GM19438 (cell line): ENCODE data around the gene RETREG3.
A peak's percentile ranks its signal among the peaks of the same experiment; 100 is the strongest.
"Not testable (repeated sequence)": the region's sequence is repeated elsewhere in the genome, so short reads cannot be mapped to it uniquely, and the experiment has no call there.

ENCODE experiments used
- ATAC-seq: cut with Tn5 transposase; IDR thresholded peaks from one replicate; pipeline ENCODE4 v1.9.1; 2021; ENCODE audit warnings: low read depth; ENCODE audit not compliant: unreplicated experiment

RETREG3 gene

GRCh38 chr17:42554250-42555121, 54.7 kb downstream of the RETREG3 start:
- peak; percentile 83 for ATAC-seq

DNA sequence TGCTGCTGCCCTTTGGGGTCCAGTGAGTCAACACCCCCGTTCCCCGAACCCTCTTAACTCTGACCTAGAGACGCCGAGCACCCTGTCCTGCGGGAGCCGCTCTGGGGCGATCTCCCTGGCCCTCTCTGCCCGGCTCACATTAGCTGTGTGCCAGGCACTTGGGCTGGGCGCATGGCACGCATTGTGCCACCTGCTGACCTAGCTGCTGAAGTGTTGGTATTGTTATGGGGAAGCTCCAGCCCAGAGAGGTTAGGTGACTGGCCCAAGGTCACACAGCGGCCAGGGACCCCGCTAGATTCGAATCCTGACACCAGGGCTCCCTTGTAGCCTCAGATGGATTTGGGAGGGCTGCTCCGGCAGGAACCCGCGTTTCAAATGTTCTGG, 55.3 kb downstream of the RETREG3 start:
- ATAC-seq, result no peak

DNA sequence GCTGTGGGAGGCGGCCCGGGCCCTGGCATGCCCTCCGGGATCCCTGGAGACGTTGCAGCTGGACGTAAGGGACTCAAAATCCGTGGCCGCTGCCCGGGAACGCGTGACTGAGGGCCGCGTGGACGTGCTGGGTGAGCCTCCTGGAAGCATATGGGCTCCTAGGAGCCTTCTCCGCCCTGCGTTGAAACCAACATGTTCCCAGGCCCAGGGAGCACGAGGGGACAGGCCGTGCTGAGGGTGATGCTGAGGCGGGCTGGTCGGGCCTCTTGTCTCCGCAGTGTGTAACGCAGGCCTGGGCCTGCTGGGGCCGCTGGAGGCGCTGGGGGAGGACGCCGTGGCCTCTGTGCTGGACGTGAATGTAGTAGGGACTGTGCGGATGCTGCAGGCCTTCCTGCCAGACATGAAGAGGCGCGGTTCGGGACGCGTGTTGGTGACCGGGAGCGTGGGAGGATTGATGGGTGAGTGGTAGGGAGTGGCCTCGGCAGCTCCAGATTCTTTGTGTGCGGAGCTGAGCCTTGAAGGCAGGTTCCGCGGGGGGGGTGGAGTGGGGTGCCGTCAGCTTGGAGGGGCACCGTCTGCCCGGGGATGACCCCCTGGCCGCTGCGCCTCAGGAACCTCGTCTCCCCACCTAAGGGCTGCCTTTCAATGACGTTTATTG, 55.9 kb downstream of the RETREG3 start:
- no peak for ATAC-seq

DNA sequence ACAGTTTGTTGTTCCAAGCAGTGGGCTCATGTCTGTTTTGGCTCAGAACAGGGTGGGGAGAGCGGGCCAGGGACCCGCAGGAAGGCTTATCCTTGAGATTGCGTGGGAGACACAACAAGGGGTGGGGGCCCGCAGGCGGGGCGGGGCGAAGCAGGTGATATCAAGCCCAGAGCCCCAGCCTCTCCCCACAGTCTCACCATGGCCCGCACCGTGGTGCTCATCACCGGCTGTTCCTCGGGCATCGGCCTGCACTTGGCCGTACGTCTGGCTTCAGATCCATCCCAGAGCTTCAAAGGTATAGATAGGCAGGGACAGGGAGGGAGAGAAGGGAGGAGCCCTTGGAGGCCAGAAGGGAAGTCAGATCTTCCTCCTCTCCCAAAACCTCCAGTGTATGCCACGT, 56.4 kb downstream of the RETREG3 start, which contains the start of gene HSD17B1:
HSD17B1 (plus strand) TSS at position 188 of the 400 bp plus-strand sequence; CDS start at position 199, 11 bp downstream.
- ATAC-seq, result not testable (repeated sequence)

DNA sequence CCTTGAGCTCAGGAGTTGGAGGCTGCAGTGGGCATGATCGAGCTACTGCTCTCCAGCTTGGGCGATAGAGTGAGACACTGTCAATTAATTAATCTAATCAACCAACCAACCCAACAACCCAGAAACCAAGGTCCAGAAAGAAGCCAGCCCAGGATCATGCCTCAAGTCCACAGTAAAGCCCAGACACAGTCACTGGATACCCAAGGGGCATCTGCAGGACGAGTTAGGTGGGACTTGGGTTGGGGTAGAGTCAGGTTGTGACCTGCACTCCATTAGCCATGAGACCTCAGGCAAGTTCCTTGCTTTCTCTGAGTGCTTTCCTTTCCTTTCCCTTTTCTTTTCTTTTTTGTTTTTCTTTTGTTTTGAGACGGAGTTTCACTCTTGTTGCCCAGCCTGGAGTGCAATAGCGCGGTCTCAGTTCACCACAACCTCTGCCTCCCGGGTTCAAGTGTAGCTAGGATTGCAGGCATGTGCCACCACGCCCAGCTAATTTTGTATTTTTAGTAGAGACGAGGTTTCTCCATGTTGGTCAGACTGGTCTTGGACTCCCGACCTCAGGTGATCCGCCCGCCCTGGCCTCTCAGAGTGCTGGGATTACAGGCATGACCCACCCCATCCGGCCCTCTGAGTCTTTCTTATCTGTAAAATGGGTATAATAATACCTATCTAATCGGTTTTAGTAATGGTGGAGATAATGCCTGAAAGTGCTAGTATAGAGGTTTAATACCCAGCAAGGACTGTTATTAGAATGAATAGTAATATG, 60.0 kb downstream of the RETREG3 start:
- ATAC-seq, result no peak

GRCh38 chr17:42548070-42548837, 60.9 kb downstream of the RETREG3 start:
- ATAC-seq, result peak; percentile 78

DNA sequence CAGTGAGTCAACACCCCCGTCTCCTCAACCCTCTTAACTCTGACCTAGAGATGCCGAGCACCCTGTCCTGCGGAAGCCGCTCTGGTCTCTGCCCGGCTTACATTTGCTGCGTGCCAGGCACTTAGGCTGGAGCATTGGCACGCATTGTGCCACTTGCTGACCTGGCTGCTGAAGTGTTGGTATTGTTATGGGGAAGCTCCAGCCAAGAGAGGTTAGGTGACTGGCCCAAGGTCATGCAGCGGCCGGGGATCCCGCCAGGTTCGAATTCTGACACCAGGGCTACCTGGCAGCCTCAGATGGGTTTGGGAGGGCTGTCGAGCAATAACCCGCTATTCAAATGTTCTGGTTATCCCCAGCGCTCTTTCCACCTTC, 61.5 kb downstream of the RETREG3 start:
- ATAC-seq, result no peak

DNA sequence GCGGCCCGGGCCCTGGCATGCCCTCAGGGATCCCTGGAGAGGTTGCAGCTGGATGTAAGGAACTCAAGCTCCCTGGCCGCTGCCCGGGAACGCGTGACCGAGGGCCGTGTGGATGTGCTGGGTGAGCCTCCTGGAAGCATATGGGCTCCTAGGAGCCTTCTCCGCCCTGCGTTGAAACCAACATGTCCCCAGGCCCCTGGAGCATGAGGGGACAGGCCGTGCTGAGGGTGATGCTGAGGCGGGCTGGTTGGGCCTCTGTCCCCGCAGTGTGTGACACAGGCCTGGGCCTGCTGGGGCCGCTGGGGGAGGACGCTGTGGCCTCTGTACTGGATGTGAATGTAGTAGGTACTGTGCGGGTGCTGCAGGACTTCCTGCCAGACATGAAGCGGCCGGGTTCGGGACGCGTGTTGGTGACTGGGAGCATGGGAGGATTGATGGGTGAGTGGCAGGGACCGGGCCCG, 62.1 kb downstream of the RETREG3 start:
- no peak for ATAC-seq

DNA sequence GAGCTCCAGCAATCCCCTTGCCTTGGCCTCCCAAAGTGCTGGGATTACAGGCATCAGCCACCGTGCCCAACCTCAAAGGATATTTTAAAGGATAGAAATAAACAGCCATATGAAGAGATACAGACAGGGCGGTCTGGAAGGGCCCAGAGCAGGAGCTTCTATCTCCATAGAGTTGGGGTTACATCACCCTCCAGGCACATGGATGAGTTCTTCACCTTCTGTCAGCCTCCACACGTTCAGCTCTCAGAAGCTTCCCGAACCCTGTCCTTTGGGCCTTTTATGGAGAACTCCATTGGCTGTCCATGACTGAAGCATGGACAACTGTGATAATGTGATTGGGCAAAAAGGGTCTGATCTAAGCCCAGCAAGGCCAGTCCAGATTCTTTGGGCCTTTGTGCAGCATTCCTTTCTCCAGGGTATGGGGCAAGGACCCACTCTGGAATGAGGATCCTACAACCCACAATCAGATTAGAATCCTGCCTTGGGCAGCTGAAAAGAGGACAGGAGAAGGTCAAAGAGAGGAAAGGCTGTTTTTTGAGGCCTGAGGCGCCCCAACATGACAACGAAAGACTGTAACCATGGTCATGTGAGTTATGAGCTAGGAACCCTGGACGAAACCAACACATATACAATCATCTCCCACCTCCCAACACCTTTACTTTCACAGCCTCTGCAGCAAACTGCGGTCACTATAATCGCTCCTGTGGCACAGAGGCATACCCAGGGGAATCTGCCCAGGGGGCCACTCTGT, 63.2 kb downstream of the RETREG3 start:
- ATAC-seq, result not testable (repeated sequence)

GRCh38 chr17:42544874-42545283, 64.3 kb downstream of the RETREG3 start:
- ATAC-seq, result no peak

DNA sequence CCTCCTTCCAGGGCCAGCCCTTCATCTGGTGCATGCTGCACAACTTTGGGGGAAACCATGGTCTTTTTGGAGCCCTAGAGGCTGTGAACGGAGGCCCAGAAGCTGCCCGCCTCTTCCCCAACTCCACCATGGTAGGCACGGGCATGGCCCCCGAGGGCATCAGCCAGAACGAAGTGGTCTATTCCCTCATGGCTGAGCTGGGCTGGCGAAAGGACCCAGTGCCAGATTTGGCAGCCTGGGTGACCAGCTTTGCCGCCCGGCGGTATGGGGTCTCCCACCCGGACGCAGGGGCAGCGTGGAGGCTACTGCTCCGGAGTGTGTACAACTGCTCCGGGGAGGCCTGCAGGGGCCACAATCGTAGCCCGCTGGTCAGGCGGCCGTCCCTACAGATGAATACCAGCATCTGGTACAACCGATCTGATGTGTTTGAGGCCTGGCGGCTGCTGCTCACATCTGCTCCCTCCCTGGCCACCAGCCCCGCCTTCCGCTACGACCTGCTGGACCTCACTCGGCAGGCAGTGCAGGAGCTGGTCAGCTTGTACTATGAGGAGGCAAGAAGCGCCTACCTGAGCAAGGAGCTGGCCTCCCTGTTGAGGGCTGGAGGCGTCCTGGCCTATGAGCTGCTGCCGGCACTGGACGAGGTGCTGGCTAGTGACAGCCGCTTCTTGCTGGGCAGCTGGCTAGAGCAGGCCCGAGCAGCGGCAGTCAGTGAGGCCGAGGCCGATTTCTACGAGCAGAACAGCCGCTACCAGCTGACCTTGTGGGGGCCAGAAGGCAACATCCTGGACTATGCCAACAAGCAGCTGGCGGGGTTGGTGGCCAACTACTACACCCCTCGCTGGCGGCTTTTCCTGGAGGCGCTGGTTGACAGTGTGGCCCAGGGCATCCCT, 65.7 kb downstream of the RETREG3 start:
- no peak for ATAC-seq

DNA sequence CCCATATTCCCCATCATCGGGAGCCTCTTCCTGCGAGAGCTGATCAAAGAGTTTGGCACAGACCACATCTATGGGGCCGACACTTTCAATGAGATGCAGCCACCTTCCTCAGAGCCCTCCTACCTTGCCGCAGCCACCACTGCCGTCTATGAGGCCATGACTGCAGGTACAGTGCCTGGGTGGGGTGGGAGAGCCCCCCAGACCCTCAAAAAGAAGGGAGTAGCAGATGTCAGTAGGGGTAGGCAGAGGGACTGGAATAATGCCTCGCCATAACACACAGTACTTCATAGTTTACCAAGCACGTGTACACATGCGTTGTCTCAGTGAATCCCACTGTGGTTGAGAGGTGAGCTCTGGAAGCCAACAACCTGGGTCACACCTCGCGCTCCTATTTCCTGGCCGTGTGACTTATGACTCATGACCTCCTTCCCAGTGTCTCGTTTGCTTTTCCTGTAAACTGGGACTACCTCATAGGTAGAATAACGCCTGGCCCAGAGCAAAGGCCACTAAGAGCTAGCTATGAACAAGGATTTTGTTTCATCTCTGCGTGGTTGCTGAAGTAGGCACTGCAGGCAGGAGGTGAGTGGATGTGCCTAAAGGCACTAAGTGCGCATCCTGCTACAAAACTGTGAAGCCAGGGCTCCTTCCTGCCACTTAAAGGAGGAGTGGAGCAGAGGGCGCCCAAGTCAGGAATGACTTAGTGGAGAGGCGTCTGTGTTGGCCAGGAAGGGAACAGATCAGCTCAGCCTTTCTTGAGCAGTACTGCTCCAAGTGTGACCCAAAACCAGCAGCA, 67.9 kb downstream of the RETREG3 start:
- no peak for ATAC-seq

DNA sequence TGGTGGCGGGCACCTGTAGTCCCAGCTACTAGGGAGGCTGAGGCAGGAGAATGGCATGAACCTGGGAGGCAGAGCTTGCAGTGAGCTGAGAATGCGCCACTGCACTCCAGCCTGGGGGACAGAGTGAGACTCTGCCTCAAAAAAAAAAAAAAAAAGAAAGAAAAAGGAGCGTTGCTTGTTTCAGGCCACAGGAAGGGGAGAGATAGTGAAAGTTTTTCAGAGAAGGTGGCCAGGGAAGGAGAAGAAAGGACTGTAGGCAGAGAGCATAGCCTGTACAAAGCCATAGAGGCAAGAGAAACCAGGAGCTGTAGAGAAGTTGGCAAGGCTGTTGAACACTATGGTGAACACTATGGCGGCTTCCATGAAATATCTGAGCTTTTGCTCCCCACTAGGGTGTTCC, 68.6 kb downstream of the RETREG3 start:
- not testable (repeated sequence) for ATAC-seq

DNA sequence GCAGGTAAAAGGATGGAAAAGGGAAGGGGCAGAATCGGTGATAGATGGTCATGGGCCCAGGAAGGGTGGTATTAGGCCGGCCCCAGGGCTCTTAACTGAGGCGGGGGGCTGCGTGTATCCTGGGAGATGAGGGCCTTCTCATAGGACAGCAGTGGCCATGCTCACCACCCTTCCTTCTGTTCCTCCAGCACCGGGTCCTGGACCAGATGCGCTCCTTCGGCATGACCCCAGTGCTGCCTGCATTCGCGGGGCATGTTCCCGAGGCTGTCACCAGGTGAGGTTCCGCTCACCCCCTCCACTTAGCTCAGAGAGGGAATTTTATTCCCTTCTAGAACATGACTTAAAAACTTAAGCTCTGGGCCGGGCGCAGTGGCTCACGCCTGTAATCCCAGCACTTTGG, 70.7 kb downstream of the RETREG3 start:
- no peak for ATAC-seq

DNA sequence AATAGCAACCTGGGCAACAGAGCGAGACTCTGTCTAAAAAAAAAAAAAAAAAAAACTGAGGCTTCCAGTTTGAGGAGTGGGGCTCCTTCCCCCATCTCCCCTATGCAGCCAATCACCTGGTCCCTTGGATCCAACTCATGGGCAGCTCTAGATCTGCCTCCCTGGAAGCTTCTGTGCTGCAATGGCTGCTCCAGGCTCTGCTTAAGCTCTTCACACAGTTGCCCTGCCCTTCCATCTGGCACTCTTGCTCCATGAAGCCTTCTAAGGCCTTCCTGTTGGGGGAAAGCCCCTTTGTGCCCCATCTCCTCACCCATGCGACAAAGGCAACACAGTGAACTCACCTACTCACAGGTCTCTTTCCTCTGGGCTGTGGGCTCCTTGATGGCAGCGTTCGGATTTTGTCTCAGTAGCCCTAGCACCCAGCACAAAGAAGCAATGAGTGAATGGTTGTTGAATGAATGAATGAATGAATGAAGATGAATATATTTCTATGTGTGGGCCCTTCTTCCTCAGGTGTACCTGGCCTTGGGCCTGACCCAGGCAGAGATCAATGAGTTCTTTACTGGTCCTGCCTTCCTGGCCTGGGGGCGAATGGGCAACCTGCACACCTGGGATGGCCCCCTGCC, 71.2 kb downstream of the RETREG3 start:
- ATAC-seq, result no peak

- ATAC-seq, result no peak
These were observed 71.9 kb downstream of the RETREG3 start for GRCh38 chr17:42537156-42537805.
